Stimulated activated naive CD8-positive, alpha-beta T cell treated with anti-CD3 and anti-CD28 coated beads, Interleukin-15, Interleukin-2, amounts not matched to agents 100 U/mL and 50 U/mL, for 24 hours (primary cell): Measurements from ENCODE around the gene TLR7.

Source experiments
- ATAC-seq: fragments of 150-1000 bp; cut with Tn5 transposase; one replicate; pipeline ENCODE4 v1.10.0; 2021
- DNase-seq: peaks from one replicate; pipeline ENCODE4 v3.0.0; 2021

Gene TLR7

DNA sequence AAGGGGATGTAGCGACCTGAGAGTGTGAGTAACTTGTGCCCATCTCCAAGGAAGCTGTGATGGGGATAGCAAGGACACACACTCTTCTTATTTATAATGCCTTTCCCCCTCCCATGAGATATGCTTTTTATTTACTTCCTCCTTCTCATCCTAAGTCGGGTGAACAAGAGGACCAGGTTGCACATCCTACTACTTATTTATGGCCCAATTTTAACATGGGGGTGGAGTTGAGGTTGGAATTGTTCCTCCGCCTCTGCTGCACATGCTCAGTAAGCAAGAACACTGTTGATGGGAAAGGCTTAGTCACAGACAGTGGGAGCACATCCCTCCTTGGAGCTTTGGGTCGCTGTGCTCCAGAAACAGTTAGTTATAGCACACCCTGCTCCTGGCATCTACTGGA, 24.3 kb downstream of the TLR7 start:
- no peak for ATAC-seq
- DNase-seq, result no peak

DNA sequence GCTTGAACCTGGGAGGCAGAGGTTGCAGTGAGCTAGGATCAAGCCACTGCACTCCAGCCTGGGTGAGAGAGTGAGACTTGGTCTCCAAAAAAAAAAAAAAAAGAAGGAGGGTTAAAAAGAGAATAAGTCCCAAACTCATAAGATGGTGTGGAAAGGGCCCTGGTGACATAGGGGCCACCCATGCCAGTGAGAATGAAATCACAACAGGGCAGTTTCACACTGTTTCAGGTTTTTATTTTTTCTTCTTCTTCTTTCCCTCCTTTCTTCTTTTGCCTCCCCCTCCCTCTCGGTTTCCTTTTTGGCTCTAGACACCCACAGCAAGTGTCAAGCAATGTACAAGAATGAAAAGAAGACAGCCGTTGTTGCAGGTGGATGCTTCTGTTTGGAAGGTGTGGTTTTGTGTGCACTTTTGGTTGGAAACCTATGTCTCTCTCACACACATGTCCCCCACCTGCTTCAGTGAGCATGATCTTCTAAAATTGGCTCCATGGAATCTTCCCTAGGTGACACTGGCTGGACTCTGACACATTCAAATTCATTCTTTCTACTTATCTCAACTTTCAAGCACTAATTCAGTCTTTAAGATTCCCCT, 25.1 kb downstream of the TLR7 start:
- no peak for DNase-seq
- ATAC-seq, result peak; percentile 44

DNA sequence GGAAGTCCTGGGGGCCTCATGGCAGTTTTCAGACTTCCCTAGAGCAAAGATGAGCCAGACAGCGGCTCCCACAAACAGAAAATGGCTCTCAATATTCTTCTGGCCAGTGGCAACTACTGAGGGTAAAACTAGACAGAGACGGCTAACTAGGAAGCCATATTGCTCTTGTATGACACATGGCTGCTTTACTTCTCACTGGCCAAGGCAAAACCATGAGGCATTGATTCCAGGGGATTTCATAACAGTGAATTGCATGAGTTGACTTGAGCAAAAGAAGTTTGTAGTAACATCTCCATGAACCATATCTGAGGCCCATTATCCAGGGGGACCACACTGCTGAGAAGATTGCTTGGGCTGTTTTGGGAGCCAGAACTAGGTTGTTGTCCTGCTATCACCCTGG, 25.8 kb downstream of the TLR7 start:
- no peak for ATAC-seq

DNA sequence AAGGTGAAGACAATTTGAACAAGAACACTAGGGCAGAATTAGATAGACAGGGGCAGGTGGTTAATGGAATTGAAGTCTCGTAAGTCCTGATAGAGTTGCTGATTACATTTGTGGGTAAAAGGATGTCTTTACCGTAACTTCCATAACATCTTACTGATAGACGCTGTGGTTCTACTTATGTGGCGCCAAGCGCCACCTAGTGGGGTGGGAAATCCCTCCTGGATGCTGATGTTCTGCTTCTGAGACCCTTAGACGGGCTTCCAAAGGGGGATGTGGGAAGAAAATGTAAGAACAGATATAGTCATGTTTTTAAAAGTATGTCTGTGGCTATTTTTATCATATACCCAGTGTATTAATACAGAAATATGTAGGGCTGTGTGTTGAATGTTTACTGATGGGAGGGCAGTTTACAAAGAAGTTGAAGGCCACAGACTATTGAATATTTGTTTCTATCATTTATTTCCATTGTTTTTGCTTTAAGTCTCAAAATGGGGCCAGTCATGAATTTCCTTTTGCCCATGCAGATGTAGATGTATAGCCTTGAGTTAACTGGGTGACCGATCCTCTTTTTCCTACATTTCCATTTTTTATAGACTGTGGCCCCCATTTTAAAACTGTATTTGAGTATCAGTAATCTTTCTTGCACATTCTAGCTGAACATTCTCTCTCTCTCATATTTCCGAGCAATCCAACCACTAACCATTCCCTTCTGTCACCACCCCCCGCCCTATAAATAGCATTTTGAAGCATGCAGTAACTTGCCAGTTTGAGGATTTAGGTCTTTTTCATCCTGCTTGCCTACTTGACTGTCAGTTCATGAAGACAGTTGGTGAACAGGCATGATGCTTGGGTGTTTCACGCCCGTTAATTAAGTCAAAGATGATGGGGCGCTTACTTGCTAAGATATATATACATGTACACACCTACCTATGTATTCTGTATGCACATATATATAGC, 27.5 kb downstream of the TLR7 start:
- no peak for ATAC-seq
- peak; percentile 47 for DNase-seq

More for the DNA sequence above, 25.8 kb downstream of the TLR7 start:
- DNase-seq, result no peak

DNA sequence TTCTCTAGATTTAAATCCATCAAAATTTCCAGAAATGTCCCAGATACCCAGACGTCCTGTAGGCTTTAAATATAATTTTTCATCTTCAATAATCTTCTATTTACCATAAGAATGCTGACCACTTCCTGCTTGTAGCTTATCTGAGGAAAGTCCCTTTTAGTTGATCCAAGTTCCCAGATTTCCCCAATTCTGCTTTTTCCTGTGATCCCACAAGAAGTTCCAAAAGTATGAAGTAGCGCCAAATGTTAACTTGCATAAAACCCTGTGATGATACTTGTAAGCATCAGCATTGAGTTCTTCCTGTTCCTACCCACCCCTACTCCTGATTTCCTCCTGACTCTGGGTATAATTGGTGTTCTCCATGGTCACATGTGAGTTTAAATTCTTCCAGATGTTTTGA, 29.0 kb downstream of the TLR7 start:
- ATAC-seq (no peak), DNase-seq (no peak)

DNA sequence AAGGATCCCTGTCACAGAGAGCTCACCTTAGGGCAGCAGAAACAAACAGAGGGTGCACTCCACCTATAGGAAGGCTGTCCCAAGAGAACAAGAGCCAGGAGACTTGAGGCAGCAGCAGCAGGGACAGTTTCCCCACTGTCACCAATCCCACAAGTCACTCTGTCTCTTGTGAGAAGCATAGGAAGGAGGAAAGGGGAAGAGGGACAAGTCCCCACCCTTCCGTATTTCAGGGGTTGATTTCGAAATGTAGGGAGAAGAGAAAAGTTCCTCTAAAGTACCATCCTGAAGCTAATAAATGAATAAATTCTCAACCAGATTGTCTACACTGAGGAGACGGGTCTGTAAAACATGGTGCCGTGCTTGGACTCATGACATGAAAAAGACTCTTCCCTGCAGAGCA, 30.1 kb downstream of the TLR7 start:
- ATAC-seq, result no peak
- no peak for DNase-seq

DNA sequence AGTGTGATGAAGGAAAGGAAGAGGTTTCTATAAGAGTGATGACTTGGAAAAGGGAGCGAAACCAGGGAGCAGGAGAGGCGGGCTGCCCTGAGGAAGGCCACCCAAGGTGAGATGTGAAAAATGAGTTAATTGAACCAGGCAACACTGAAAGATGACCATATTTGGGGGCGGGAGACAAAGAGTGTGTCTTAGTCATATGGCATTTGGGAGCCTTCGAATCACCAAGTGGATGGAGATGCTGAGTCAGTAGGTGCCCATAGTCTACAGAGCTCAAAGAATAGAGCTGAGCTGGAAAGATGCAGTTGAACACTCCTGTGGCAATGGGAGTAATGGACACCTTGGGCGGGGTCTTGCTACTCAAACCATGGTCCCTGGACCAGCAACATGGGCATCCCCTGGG, 31.2 kb downstream of the TLR7 start:
- DNase-seq, result peak; percentile 9
- ATAC-seq, result peak; percentile 91

DNA sequence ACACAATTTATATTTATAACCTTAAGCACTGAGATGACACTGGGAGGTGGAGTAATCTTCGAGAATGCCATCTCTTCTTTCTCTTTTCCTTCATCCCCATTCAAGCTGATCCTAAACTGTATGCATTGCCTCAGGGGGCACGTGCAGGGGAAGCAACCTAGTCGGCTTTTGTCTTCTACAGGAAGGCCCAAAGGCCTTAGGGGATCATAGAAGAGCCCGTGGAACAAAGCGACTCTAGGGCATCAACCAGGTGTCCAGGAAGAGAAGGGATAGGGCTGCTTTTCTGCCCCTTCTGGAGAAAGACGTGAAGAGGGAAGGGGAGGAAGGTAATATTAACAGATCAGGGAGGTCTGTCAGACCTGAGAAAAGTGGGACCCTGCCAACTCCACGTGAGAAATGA, 32.6 kb downstream of the TLR7 start:
- no peak for DNase-seq
- no peak for ATAC-seq

DNA sequence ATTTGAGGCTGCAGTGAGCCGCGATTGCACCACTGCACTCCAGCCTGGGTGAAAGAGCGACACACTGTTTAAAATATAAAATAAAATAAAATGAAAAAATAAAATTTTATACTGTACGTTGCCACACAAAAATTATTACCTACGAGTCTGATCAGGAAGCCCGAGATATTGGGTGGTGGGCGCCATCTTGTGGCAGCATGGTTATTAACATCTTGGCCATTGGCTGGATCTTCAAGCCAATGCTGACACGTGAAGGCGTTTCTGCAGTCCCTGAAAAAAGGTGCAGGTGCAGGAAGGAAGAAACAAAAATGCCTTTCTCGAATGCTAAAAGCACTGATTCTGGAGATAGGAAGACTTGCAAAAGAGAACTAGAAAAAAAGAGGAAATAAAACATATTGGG, 34.6 kb downstream of the TLR7 start:
- no peak for ATAC-seq
- DNase-seq, result peak; percentile 73

DNA sequence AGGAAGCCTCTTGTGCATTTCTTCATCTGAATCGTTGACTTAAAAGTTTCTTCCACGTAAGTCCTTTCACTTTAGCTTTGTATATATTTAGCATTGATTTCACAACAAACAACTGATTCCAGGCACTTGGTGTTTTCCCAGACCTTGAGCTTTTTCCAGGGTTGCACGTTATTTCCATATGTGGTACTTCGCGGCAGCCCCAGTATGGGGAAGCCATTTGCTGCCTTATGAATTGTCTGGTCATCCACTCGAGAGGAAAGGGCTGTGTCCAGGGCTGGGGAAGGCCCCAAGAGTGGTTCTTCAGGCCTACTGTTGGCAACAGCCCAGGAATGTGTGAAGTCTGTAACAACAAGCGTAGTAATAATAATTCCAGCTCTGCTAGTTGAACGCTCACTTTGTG, 36.8 kb downstream of the TLR7 start:
- DNase-seq, result no peak
- no peak for ATAC-seq

DNA sequence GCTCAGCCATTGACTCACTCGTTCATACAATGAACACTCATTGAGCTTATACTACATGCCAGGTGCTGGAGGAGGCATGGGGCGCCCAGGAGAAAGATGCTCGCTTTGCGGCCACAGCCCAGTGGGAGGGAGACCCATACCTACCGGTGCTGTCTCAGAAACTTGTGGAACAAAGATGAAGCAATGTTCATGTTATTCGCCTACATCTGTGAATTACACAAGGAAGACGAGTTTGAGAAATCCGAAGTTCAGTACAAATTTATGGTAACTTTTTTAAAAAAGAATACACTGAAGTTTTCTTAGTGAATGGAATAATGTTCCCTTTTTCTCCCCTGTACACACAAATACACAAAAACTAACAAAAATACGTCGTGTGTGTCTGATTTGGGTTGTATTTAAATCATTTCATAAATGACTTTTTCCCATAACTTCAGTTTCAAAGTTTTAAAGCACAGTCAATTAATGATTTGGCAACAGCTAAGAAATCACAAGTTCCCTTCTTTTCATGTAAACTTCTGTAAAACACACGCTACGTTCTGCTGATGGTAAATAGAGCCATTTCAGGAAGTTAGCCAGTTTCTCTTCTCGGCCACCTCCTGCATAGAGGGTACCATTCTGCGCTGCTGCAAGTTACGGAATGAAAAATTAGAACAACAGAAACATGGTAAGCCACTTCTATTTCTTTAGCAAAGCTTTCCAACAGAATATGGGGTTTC, 39.3 kb downstream of the TLR7 start, which contains the start of gene TLR8:
Gene TLR8, plus strand, starts transcription at position 575 of the 716 bp plus-strand sequence. Its CDS starts 87 bp downstream, at position 662.
- no peak for ATAC-seq
- DNase-seq, result no peak

DNA sequence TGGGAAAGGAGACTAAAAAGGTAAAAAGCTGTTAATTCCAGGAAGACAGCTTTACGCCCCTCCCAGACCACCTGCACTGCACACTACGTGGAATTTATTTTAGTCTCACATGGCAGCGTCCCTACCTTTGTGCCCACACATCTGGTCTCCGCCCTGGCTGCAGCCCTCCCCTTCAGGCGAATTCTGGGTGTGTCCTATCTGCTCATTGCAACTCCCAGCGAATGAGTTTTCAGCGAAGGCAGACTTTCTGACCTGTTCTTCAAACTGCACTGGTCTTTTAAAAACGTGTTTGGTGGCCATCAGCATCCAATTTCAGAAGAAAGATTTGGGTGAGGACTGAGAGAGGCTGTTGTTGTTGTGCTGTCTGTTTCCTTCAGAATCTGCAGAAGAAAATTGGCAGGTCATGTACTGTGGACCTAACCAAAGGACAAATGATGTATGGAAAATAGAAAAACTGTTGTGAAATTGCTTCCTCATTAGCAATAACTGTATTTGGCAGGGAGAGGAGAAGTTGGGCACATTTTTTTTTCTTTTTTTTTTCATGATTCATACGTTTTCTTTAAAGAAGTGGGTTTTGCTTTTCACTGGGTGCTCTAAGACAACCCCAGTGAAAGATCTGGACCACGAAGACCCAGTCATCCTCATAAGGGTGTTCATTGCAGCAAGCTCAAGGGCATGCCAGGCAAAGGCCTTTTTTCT, 43.7 kb downstream of the TLR7 start:
- ATAC-seq (no peak), DNase-seq (no peak)

DNA sequence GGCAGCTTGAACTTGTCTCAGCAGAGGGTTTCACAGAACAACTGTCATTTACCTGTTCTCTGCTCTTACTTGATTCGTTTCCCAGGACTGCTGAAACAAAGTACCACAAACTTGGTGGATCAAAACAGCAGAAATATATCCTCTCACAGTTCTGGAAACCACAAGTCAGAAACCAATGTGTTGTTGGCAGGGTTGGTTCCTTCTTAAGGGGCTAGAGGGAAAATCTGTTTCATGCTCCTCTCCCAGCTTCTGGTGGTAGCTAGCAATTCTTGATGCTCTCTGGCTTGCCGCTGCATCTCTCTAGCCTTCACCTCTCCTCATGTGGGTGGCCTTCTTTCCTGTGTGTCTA, 44.2 kb downstream of the TLR7 start:
- no peak for DNase-seq
- ATAC-seq, result peak; percentile 52

DNA sequence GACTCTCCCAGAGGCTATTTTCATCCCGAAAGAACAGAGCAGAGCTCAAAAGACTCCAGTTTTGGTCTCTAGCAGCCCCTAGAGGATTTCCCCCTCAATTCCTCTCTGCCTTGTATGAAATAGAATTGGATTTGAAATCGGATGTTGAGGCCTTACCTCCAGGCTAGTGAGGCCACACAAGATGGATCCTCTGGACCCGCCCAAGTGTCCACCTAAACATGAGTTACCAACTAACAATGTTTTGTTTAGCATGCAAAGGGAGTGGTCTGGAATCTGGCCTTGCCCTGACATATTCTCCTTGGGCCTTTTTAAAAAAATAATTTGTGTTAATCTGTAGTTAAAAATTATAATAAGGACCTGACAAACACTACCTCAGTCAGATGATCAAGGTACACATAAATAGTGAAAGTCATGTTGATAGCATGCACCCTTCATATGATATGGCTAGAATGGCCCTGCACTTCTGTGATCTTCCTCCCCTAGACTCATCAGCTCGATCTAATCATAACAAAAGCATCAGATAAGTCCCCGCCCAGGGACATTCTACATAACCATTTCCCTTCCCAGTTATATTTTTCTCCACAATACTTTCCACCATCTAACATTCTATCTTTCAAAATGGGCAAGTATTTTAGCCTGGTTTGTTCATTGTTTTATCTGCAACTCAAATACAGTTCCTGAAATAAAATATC, 46.1 kb downstream of the TLR7 start:
- no peak for ATAC-seq

DNA sequence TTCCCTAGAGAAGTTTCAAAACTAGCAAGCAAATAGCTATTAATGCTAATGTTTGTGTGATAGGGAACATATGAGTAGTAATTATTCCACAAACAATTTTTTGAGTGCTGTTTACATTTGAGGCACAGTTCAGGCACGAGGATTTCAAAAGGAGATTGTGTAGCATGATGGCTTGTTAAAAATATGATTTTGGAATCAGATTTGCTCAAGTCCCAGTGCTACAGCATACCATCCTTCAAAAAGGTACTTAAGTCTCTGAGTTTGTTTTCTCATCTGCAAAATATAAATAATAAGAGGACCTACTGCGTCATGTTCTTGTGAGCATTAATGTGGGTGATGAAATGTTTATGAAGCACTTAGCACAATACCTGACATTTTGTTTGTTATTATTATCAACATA, 50.9 kb downstream of the TLR7 start:
- DNase-seq (no peak), ATAC-seq (no peak)

More for the DNA sequence above, 46.1 kb downstream of the TLR7 start:
- DNase-seq, result no peak

DNA sequence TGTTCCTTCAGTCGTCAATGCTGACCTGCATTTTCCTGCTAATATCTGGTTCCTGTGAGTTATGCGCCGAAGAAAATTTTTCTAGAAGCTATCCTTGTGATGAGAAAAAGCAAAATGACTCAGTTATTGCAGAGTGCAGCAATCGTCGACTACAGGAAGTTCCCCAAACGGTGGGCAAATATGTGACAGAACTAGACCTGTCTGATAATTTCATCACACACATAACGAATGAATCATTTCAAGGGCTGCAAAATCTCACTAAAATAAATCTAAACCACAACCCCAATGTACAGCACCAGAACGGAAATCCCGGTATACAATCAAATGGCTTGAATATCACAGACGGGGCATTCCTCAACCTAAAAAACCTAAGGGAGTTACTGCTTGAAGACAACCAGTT, 52.2 kb downstream of the TLR7 start:
- ATAC-seq, result peak; percentile 43

DNA sequence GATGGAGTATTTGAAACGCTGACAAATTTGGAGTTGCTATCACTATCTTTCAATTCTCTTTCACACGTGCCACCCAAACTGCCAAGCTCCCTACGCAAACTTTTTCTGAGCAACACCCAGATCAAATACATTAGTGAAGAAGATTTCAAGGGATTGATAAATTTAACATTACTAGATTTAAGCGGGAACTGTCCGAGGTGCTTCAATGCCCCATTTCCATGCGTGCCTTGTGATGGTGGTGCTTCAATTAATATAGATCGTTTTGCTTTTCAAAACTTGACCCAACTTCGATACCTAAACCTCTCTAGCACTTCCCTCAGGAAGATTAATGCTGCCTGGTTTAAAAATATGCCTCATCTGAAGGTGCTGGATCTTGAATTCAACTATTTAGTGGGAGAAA, 52.7 kb downstream of the TLR7 start:
- ATAC-seq (no peak), DNase-seq (no peak)

More for the DNA sequence above, 52.2 kb downstream of the TLR7 start:
- DNase-seq, result no peak

DNA sequence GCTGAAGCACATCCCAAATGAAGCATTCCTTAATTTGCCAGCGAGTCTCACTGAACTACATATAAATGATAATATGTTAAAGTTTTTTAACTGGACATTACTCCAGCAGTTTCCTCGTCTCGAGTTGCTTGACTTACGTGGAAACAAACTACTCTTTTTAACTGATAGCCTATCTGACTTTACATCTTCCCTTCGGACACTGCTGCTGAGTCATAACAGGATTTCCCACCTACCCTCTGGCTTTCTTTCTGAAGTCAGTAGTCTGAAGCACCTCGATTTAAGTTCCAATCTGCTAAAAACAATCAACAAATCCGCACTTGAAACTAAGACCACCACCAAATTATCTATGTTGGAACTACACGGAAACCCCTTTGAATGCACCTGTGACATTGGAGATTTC, 54.1 kb downstream of the TLR7 start:
- ATAC-seq (no peak), DNase-seq (no peak)

DNA sequence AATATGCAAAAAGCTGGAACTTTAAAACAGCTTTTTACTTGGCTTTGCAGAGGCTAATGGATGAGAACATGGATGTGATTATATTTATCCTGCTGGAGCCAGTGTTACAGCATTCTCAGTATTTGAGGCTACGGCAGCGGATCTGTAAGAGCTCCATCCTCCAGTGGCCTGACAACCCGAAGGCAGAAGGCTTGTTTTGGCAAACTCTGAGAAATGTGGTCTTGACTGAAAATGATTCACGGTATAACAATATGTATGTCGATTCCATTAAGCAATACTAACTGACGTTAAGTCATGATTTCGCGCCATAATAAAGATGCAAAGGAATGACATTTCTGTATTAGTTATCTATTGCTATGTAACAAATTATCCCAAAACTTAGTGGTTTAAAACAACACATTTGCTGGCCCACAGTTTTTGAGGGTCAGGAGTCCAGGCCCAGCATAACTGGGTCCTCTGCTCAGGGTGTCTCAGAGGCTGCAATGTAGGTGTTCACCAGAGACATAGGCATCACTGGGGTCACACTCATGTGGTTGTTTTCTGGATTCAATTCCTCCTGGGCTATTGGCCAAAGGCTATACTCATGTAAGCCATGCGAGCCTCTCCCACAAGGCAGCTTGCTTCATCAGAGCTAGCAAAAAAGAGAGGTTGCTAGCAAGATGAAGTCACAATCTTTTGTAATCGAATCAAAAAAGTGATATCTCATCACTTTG, 55.2 kb downstream of the TLR7 start:
- ATAC-seq, result no peak
- no peak for DNase-seq

DNA sequence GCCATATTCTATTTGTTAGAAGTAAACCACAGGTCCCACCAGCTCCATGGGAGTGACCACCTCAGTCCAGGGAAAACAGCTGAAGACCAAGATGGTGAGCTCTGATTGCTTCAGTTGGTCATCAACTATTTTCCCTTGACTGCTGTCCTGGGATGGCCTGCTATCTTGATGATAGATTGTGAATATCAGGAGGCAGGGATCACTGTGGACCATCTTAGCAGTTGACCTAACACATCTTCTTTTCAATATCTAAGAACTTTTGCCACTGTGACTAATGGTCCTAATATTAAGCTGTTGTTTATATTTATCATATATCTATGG, 55.7 kb downstream of the TLR7 start:
- ATAC-seq, result no peak
- no peak for DNase-seq

DNA sequence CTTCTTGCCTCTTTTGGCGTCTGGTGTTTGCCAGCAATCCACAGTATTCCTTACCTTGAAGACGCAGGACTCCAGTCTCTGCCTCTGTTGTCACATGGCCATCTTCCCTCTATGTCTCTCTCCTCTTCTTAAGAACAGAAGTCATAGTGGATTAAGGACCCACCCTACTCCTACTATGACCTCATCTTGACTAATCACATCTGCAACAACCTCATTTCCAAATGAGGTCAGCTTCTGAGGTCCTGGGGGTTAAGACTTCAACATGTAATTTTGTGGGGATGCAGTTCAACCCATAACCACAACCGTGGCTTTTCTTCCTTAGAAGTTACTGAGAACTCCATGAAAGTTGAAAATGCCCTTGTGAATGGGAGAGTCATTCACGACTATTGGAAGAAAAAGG, 62.8 kb downstream of the TLR7 start:
- DNase-seq (no peak), ATAC-seq (peak; percentile 79)
